Ramos (cell line): ENCODE measurements around the gene NTSR2.

Experiments used
- in situ Hi-C: fragments of 300-500 bp; cut with MboI; formaldehyde crosslinking; loops from one replicate; pipeline ENCODE4 v1.14.3; 2022; ENCODE audit warnings: low sequenced_read_pairs; ENCODE audit not compliant: unreplicated experiment

NTSR2 gene

GRCh38 chr2:11636593-11637295 lies 33.3 kb downstream of the NTSR2 start:
- in situ Hi-C loops, result no loop called here

GRCh38 chr2:11635141-11635540 lies 34.9 kb downstream of the NTSR2 start:
- in situ Hi-C loops, result no loop called here

GRCh38 chr2:11634584-11634983 lies 35.4 kb downstream of the NTSR2 start:
- in situ Hi-C loops, result no loop called here

GRCh38 chr2:11633923-11634478 lies 36.0 kb downstream of the NTSR2 start:
- in situ Hi-C loops, result no loop called here

- in situ Hi-C loops, result no loop called here
Observed at GRCh38 chr2:11631462-11631861, 38.5 kb downstream of the NTSR2 start.

GRCh38 chr2:11630855-11631254 lies 39.1 kb downstream of the NTSR2 start:
- in situ Hi-C loops, result no loop called here

- in situ Hi-C loops, result no loop called here
Observed at GRCh38 chr2:11629851-11630250, 40.1 kb downstream of the NTSR2 start.

- in situ Hi-C loops, result no loop called here
Observed at GRCh38 chr2:11629215-11629614, 40.8 kb downstream of the NTSR2 start.

GRCh38 chr2:11628675-11629074 lies 41.3 kb downstream of the NTSR2 start:
- in situ Hi-C loops, result no loop called here

GRCh38 chr2:11625671-11626070 lies 44.3 kb downstream of the NTSR2 start:
- in situ Hi-C loops, result no loop called here

- in situ Hi-C loops, result no loop called here
Observed at GRCh38 chr2:11624893-11625292, 45.1 kb downstream of the NTSR2 start.

GRCh38 chr2:11622611-11623010 lies 47.4 kb downstream of the NTSR2 start:
- in situ Hi-C loops, result no loop called here

- in situ Hi-C loops, result no loop called here
Observed at GRCh38 chr2:11621410-11621809, 48.6 kb downstream of the NTSR2 start.

- in situ Hi-C loops, result no loop called here
Observed at GRCh38 chr2:11618708-11619062, 51.3 kb downstream of the NTSR2 start.

GRCh38 chr2:11617984-11618707 lies 51.8 kb downstream of the NTSR2 start:
- in situ Hi-C loops, result no loop called here

GRCh38 chr2:11617527-11617926 lies 52.5 kb downstream of the NTSR2 start:
- in situ Hi-C loops, result no loop called here

- in situ Hi-C loops, result no loop called here
Observed at GRCh38 chr2:11616851-11617415, 53.1 kb downstream of the NTSR2 start.

GRCh38 chr2:11616097-11616687 lies 53.8 kb downstream of the NTSR2 start:
- in situ Hi-C loops, result no loop called here

- in situ Hi-C loops, result no loop called here
Observed at GRCh38 chr2:11615209-11615608, 54.8 kb downstream of the NTSR2 start.

GRCh38 chr2:11613297-11613696 lies 56.7 kb downstream of the NTSR2 start:
- in situ Hi-C loops, result no loop called here
